Activated T-cell treated with anti-CD3 and anti-CD28 coated beads for 4 hours (primary cell): ENCODE results near the gene CASP8AP2.
"Not testable (repeated sequence)": the region's sequence is repeated elsewhere in the genome, so short reads cannot be mapped to it uniquely, and the experiment has no call there.

Source experiments
- DNase-seq: peaks from one replicate; pipeline ENCODE4 v3.0.0-alpha.2; 2020

CASP8AP2 gene

DNA sequence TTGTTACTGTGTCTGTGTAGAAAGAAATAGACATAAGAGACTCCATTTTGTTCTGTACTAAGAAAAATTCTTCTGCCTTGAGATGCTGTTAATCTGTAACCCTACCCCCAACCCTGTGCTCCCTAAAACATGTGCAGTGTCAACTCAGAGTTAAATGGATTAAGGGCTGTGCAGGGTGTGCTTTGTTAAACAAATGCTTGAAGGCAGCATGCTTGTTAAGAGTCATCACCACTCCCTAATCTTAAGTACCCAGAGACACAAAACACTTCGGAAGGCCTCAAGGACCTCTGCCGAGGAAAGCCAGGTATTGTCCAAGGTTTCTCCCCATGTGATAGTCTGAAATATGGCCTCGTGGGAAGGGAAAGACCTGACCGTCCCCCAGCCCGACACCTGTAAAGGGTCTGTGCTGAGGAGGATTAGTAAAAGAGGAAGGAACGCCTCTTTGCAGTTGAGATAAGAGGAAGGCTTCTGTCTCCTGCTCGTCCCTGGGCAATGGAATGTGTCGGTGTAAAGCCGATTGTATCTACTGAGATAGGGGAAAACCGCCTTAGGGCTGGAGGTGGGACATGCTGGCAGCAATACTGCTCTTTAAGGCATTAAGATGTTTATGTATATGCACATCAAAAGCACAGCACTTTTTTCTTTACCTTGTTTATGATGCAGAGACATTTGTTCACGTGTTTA is 61.3 kb downstream of the CASP8AP2 start:
- DNase-seq, result not testable (repeated sequence)

DNA sequence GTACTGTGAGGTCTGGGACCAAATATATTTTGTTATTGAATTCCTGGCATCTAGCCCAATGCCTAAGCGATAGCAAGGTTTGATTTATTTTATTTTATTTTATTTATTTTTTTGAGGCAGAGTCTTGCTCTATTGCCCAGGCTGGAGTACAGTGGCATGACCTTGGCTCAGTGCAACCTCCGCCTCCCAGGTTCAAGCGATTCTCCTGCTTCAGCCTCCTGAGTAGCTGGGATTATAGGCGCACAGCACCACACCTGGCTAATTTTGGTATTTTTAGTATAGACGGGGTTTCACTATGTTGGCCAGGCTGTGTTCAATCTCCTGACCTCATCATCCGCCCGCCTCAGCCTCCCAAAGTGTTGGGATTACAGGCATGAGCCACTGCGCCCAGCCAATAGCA is 62.9 kb downstream of the CASP8AP2 start:
- DNase-seq, result not testable (repeated sequence)

DNA sequence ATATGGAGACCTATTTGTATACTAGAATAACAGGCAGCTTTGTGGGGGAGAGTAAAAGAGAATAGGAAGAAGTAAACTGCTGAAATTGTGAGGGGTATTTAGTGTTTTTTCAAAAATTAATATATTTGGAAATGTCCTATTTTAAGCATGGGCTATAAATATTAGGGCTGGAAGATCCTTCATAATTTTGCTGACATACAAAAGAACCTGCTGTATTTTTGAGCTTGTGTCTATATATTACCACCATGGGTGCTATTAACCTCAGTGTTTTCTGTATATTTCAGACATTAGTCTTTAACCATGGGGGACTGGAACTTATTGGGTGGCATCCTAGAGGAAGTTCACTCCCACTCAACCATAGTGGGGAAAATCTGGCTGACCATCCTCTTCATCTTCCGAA is 64.5 kb downstream of the CASP8AP2 start, which contains the start of gene GJA10:
Gene GJA10, plus strand, starts transcription at position 301 of the 400 bp plus-strand sequence. Its CDS starts 0 bp downstream, at position 301.
- DNase-seq, result no peak

GRCh38 chr6:89895276-89895874 is 65.7 kb downstream of the CASP8AP2 start:
- DNase-seq, result no peak

- DNase-seq, result not testable (repeated sequence)
Observed at GRCh38 chr6:89910001-89910901, 80.6 kb downstream of the CASP8AP2 start.

- DNase-seq, result no peak
Observed at GRCh38 chr6:89910902-89911240, 81.2 kb downstream of the CASP8AP2 start.

DNA sequence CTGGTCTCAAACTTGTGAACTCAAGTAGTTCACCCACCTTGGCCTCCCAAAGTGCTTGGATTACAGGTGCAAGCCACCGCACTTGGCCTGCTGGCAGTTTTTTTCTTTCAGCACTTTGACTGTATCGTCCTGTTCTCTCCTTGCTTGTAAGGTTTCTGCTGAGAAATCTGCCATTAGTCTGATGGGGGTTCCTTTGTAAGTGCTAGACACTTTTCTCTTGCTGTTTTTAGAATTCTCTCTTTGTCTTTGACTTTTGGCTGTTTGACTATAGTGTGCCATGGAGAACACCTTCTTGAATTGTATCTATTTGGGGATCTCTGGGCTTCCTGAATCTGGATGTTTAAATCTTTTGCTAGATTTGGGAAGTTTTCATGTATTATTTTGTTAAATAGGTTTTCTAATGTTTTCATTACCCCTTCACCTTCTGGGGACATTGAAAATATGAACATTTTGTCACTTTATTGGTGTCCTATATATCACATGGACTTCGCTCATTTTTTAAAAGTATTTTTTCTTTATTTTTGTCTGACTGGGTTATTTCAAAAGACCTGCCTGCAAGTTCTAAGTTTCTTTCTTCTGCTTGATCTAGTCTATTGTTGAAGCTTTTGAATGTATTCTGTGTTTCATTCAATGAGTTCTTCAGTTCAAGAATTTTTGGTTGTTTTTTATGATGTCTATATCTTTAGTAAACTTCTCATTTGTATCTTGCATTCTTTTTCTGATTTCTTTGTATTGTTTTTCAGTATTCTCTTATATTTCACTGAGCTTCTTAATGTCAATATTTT is 86.6 kb downstream of the CASP8AP2 start:
- DNase-seq, result no peak

GRCh38 chr6:89917216-89917615 is 87.5 kb downstream of the CASP8AP2 start:
- no peak for DNase-seq

DNA sequence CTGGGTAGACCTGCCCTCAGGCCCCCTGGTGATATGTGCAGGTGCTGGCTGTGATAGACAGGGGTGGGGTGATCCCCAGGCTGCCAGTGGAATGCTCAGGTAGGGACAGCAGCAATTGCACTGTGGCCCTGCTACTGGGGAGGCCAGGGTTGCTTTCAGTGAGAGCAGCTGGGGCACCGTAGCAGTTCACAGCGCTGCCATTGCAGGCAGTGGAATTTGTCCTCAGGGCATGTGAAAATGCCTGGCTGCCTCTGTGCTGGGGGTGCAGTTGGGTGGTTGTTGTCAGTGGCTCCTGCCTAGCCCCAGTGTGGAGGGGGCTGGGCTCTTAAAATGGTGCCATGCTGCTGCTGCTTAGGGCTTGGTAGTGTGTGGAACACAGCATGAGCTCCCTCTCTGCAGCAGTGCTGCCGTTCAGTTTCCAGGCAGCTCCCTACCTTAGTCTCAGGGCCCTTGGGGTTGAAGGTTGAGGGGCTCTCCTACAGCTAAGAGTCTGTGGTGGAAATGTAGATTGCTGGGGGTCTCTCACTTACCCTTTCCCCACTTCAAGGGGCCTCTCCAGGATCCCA is 88.2 kb downstream of the CASP8AP2 start:
- DNase-seq, result no peak
